ENCODE measurements around the gene SUGP2. TPM values are rescaled to one million over a fixed set of nuclear protein-coding genes. Genes with fewer than 3 reads are reported as not detected.

The SUGP2 gene
- total and polyA plus RNA-seq, 2 of the 13 experiments (the other 11 are each of a cell fraction or from before 2014, with no cell fraction given) = 40.6 to 57.7 TPM

GRCh38 chr19:19063183-19064097, 30.1 kb upstream of the SUGP2 start, which contains the start of gene SLC25A42 (continued):
- TF ChIP-seq NFE2L1 (CRISPR knock-in tag; IDR thresholded peaks at IDR 0.05; ENCODE audit: borderline replicate concordance) (0 out of 2 replicates have a peak, but pooled peaks have one; percentile 76), PAXIP1 (CRISPR knock-in tag; conservative IDR thresholded peaks at IDR 0.05) (peak; percentile 77), ZSCAN25 (CRISPR knock-in tag; IDR thresholded peaks at IDR 0.05) (0 out of 2 replicates have a peak, but pooled peaks have one; percentile 43), ZNF569 (CRISPR knock-in tag; IDR thresholded peaks at IDR 0.05; ENCODE audit: borderline replicate concordance) (no peak), ZUFSP (CRISPR knock-in tag; IDR thresholded peaks at IDR 0.05; ENCODE audit: borderline replicate concordance) (no peak), PAX8 (CRISPR knock-in tag; IDR thresholded peaks at IDR 0.05; ENCODE audit: borderline replicate concordance) (0 out of 2 replicates have a peak, but pooled peaks have one; percentile 24), ZNF142 (CRISPR knock-in tag; IDR thresholded peaks at IDR 0.05) (peak; percentile 51; the same call in 1 of the 2 replicates), ZNF670 (CRISPR knock-in tag; IDR thresholded peaks at IDR 0.05; ENCODE audit: borderline replicate concordance) (no peak), PLSCR1 (CRISPR knock-in tag; IDR thresholded peaks at IDR 0.05; ENCODE audit: borderline replicate concordance) (no peak), ZNF772 (CRISPR knock-in tag; IDR thresholded peaks at IDR 0.05) (no peak; the same call in 1 of the 2 replicates), RFX1 (IDR thresholded peaks at IDR 0.05) (no peak), ZNF782 (CRISPR knock-in tag; IDR thresholded peaks at IDR 0.05; ENCODE audit: borderline replicate concordance) (no peak; the same call in 1 of the 2 replicates), PBX3 (CRISPR knock-in tag; IDR thresholded peaks at IDR 0.05; ENCODE audit: borderline replicate concordance) (peak; percentile 95)
